ENCODE results near the gene HELZ2.

The HELZ2 gene

GRCh38 chr20:63568170-63568981, 5.7 kb downstream of the HELZ2 start:
- Mint-ChIP-seq H3K9me3 (no peaks in the 10 kb centered on the region), H3K27ac (peak overlapping the region; percentile 52 to 84), H3K36me3 (ENCODE audit: insufficient read depth) (peaks cover 24% of the 10 kb centered on the region), H3K4me1 (ENCODE audit: low read depth in 2 of 2) (peaks cover 12 to 20% of the 10 kb centered on the region in 2 donors), H3K27me3 (no peaks in the 10 kb centered on the region), H3K4me3 (peak overlapping the region; percentile 78 to 86)
- ATAC-seq (replicated peaks) (peak; percentile 17), DNase-seq (no peak)

DNA sequence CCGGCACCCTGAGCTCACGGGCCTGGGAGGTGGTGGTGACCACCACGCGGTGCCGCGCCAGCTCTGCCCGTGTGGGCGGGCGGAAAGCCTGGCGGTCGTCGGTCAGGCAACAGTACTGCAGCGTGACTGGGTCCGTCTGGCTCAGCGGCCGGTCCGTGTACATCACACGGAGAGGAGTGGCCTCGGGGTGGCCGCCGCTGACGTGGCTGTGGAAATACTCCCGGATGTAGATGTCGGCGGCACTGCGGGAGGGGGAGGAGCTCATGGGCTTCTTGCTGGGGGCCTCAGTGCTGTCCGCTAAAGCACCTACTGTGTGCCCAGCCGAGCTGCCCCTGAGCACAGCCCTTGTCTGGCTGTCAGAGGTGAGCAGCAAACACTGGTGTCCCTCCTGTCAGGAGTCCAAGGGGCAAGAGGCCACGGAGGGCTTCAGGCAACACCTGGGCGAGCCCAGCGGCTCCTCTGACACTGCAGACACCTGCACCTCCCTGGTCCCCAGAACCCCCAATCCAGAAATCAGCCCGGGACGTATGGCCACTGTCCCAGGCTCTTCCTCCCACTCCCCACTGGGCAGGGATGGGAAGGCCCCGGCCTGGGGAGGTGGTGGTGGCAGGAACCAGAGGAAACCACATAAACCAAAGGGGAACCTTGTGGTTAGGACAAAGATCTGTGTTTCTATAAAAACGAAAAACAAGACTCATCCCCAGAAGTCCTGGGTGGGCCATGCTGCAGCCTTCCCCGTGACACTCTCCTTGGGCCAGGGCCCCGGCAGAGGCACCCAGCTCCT, 6.5 kb downstream of the HELZ2 start:
- H3K4me3 Mint-ChIP-seq: peak overlapping the region; percentile 78 to 86
- ATAC-seq (replicated peaks) (peak; percentile 71), DNase-seq (peak; percentile 47 to 53 (median 49))
- H3K27ac Mint-ChIP-seq: peak overlapping the region; percentile 52 to 84
- peaks cover 24% of the 10 kb centered on the region for H3K36me3 Mint-ChIP-seq (ENCODE audit: insufficient read depth)
- no peaks in the 10 kb centered on the region for H3K9me3 Mint-ChIP-seq
- H3K27me3 Mint-ChIP-seq: no peaks in the 10 kb centered on the region
- H3K4me1 Mint-ChIP-seq (ENCODE audit: low read depth in 2 of 2): peaks cover 12 to 20% of the 10 kb centered on the region in 2 donors

DNA sequence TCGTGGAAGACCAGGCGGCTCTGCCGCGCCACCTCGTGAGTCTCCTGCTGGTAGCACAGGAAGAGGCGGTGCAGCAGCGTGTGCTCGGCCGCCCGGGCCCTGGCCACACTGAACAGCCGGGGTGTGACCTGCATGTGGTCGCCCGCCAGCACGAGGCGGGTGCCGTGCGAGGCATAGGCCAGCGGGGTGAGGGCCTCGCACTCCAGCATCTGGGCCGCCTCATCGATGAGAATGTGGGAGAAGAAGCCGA, 7.0 kb downstream of the HELZ2 start:
- Mint-ChIP-seq H3K36me3 (ENCODE audit: insufficient read depth) (peaks cover 24% of the 10 kb centered on the region), H3K27me3 (no peaks in the 10 kb centered on the region), H3K4me1 (ENCODE audit: low read depth in 2 of 2) (peaks cover 12 to 20% of the 10 kb centered on the region in 2 donors), H3K4me3 (peak overlapping the region; percentile 78 to 86), H3K9me3 (no peaks in the 10 kb centered on the region), H3K27ac (peak overlapping the region; percentile 52 to 84)
- DNase-seq (no peak), ATAC-seq (replicated peaks) (peak; percentile 43)

GRCh38 chr20:63566395-63567135, 7.5 kb downstream of the HELZ2 start:
- no peak for ATAC-seq (replicated peaks)
- Mint-ChIP-seq H3K27me3 (no peaks in the 10 kb centered on the region), H3K4me3 (peak overlapping the region; percentile 78 to 86), H3K36me3 (ENCODE audit: insufficient read depth) (peaks cover 24% of the 10 kb centered on the region), H3K9me3 (no peaks in the 10 kb centered on the region), H3K4me1 (ENCODE audit: low read depth in 2 of 2) (peaks cover 12 to 20% of the 10 kb centered on the region in 2 donors), H3K27ac (peak overlapping the region in 1 of 2 donors; percentile 84)
- no peak for DNase-seq

DNA sequence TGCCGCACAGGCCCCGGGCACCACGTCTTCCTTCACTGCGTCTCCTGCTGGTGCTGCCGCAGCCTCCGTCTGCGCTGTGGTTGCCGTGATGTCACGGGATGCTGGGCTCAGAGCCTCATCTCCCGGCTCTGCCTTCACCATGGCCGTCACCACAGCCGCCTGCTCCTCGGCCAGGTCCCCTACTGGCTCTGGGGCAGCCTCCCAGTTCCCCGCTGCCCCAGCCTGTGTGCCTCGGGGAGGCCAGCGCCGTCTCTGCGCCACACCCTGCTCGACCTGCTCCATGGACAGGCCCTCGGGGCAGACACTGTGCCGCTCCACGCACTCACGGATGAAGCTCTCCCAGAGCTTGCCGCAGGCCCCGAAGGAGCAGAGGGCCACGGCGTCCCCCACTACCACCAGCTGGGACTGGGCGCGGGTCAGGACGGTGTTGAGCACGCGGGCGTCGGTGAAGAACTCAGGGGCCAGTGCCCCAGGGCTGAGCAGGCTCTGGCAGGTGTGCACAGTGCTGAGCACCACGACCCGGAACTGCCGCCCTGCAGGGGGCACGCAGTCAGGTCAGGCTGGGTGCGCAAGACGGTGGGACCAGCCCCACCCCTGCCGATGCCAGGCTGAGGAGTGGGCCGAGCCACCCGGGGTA, 8.2 kb downstream of the HELZ2 start:
- Mint-ChIP-seq H3K4me3 (no peak overlapping the region), H3K27ac (no peak overlapping the region), H3K4me1 (ENCODE audit: low read depth in 2 of 2) (peaks cover 12 to 20% of the 10 kb centered on the region in 2 donors), H3K9me3 (no peaks in the 10 kb centered on the region), H3K36me3 (ENCODE audit: insufficient read depth) (peaks cover 24% of the 10 kb centered on the region), H3K27me3 (no peaks in the 10 kb centered on the region)
- DNase-seq: no peak
- no peak for ATAC-seq (replicated peaks)

DNA sequence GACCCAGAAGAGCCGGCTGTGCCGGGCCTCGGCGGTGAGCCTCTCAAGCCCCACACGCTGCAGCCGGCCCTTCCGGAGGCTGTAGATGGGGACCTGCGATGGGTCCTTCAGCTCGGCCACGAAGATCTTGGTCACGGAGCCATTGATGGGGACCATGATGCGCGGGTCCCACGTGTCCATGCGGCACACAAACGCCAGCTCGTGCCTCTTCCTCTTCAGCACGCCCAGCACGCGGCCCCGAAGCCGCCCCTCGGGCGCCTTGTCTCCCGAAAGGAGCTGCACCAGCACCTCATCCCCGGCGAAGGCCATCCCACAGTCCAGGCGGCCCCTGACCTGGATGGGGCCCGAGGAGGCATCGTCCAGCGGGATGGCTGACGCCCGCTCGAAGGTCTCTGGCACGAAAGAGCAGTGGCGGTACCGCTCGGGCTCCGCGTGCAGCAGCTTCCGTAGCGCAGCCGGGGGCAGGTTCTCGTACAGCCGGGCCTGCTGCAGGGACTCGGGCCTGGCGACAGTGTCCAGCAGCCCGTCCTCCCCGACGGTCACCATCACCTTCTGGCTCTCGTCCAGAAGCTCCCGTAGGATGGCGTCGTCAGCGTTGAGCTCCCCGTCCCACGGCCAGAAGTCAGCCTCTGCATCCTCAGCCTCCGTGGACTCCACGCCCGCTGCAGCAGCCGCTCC, 8.9 kb downstream of the HELZ2 start:
- no peak overlapping the region for H3K4me3 Mint-ChIP-seq
- DNase-seq: no peak
- no peak overlapping the region for H3K27ac Mint-ChIP-seq
- H3K36me3 Mint-ChIP-seq (ENCODE audit: insufficient read depth): peaks cover 24% of the 10 kb centered on the region
- no peak for ATAC-seq (replicated peaks)
- H3K4me1 Mint-ChIP-seq (ENCODE audit: low read depth in 2 of 2): peaks cover 12 to 23% of the 10 kb centered on the region in 2 donors
- H3K27me3 Mint-ChIP-seq: no peaks in the 10 kb centered on the region
- no peaks in the 10 kb centered on the region for H3K9me3 Mint-ChIP-seq

- peaks cover 23% of the 10 kb centered on the region for H3K36me3 Mint-ChIP-seq (ENCODE audit: insufficient read depth)
- no peak for ATAC-seq (replicated peaks)
- no peak for DNase-seq
- H3K4me3 Mint-ChIP-seq: no peak overlapping the region
- H3K4me1 Mint-ChIP-seq (ENCODE audit: low read depth in 2 of 2): peaks cover 10 to 17% of the 10 kb centered on the region in 2 donors
- H3K27me3 Mint-ChIP-seq: no peaks in the 10 kb centered on the region
- no peaks in the 10 kb centered on the region for H3K9me3 Mint-ChIP-seq
- no peak overlapping the region for H3K27ac Mint-ChIP-seq
Measured at GRCh38 chr20:63564036-63564810, 9.8 kb downstream of the HELZ2 start.

DNA sequence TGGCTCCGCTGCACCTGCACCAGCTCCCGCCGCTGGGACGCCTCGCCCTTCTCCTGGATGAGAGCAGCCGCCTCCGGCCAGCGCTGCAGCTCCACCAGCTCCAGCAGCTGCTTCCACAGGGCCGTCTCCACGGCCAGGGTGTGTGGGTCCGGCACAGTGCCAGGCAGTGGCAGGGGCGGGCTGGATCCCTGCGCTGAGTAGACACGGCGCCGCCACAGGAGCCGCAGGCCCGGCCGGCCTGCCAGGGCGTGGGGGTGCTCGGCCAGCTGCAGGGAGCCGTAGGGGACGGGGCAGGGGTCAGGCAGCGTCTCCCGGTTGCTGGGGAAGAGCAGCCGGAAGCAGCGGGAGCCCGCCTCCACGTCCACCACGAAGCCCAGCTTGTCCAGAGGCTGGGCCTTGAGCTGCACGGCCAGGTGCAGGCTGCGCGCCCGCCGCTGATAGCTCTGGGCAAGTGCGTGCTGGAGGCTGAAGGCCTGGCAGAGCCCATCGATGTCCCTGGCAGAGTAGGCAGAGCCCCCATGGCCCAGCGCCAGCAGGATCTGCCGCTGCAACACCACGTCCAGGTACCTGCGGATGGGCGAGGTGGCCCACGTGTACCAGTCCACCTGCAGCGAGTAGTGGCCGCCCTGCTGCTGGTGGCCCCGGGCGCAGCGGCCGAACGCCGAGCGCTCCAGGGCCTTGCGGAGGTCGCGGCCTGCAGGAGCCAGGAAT, 10.7 kb downstream of the HELZ2 start:
- ATAC-seq (replicated peaks) (no peak), DNase-seq (no peak)
- H3K36me3 Mint-ChIP-seq (ENCODE audit: insufficient read depth): peaks cover 26% of the 10 kb centered on the region
- H3K4me1 Mint-ChIP-seq (ENCODE audit: low read depth in 2 of 2): peaks cover 7 to 13% of the 10 kb centered on the region in 2 donors
- peaks cover 0 to 1% of the 10 kb centered on the region in 2 donors for H3K9me3 Mint-ChIP-seq
- H3K27ac Mint-ChIP-seq: no peak overlapping the region
- no peak overlapping the region for H3K4me3 Mint-ChIP-seq
- H3K27me3 Mint-ChIP-seq: no peaks in the 10 kb centered on the region

GRCh38 chr20:63562461-63563224, 11.4 kb downstream of the HELZ2 start:
- H3K4me3 Mint-ChIP-seq: no peak overlapping the region
- H3K4me1 Mint-ChIP-seq (ENCODE audit: low read depth in 2 of 2): peaks cover under 1 to 6% of the 10 kb centered on the region in 2 donors
- peaks cover 0 to 1% of the 10 kb centered on the region in 2 donors for H3K9me3 Mint-ChIP-seq
- H3K27me3 Mint-ChIP-seq: no peaks in the 10 kb centered on the region
- H3K36me3 Mint-ChIP-seq (ENCODE audit: insufficient read depth): peaks cover 19% of the 10 kb centered on the region
- DNase-seq (no peak), ATAC-seq (replicated peaks) (no peak)
- no peak overlapping the region for H3K27ac Mint-ChIP-seq

DNA sequence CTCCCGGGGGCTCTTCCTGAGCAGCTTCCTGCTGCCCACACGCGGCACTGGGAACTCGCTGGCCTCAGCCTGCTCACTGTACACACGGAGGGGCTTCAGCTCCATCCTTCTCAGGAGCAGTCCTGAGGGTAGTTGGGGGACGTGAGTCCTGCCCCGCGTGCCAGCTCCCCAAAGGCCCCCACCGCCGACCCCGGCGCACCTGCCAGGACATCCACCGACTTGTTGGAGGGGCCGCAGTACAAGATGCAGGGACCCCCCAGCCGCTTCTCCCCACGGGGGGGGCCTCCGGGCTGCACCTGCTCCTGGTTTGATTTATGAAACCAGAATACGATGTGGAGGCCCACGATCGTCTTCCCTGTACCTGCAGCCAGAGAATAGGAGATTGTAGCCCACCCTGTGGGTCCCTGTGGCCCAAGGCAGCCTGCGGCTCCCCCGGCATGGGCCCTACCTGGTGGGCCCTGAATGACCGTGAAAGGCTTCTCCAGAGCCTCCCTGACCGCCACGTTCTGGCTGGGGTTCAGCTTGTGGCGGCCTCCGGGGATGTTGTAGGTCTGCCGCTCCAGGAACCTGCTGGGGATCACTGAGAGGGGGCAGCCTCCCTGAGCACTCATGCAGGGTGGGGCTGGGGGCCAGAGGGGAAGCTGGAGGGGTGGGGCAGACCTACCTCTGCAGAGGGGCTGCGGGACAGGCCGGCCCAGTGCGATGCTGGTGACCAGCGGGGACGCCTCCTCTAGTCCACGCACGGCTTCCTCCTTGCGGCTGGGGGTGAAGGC, 12.2 kb downstream of the HELZ2 start:
- no peak for DNase-seq
- H3K27me3 Mint-ChIP-seq: no peaks in the 10 kb centered on the region
- no peak overlapping the region for H3K4me3 Mint-ChIP-seq
- H3K9me3 Mint-ChIP-seq: peaks cover 0 to 1% of the 10 kb centered on the region in 2 donors
- H3K27ac Mint-ChIP-seq: no peak overlapping the region
- ATAC-seq (replicated peaks): no peak
- peaks cover 11% of the 10 kb centered on the region for H3K36me3 Mint-ChIP-seq (ENCODE audit: insufficient read depth)
- peaks cover 3 to 5% of the 10 kb centered on the region in 2 donors for H3K4me1 Mint-ChIP-seq (ENCODE audit: low read depth in 2 of 2)
